ENCODE data around the gene AP2A1.

DNA sequence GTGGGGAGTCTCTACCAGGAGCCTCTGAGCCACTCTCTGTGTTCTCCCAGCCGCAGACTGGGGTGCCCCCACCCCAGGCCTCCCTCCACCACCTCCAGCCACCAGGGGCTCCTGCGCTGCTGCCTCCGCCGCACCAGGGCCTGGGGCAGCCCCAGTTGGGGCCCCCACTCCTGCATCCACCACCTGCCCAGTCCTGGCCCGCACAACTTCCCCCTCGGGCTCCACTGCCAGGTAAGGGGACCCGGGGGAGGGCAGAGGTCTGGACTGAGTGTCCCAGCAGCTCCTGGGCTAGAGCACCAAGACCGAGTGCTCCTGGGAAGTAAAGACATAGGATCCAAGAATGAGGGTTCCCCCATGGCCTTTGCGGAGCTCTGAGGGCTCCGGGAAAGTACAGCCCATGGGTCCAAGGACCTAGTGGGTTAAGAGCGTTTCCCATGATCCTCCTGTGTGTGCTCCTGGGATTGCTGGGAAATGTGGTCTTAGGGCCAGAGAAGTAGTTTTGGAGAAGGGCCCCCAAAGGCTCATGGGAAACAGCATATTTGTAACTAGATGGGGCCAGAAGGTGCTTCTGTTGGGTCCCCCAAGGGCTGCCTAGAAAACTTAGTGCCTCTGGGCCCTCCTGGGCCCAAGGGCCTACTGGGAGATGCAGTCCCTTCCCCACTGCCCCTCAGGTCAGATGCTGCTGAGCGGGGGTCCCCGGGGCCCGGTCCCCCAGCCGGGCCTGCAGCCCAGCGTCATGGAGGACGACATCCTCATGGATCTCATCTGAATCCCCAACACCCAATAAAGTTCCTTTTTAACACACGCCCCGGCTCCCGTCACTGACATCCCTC lies 69.6 kb downstream of the AP2A1 start:
- TF ChIP-seq YY1 (IDR thresholded peaks at IDR 0.05; ENCODE audit: insufficient read depth, insufficient read length) (no peak), SUZ12 (IDR thresholded peaks at IDR 0.05; ENCODE audit: extremely low read depth, insufficient read depth, insufficient read length) (no peak)
